ENCODE measurements around the gene KIAA1210. TPM values are rescaled to one million over a fixed set of nuclear protein-coding genes. Genes with fewer than 3 reads are reported as not detected.

Gene KIAA1210
- not detected in 2 replicates for total RNA-seq (2012; rRNA removed)
- polyA plus RNA-seq (2012; rRNA removed) = not detected in 2 replicates
- polyA plus RNA-seq (2012; cell fraction: cytosol; rRNA removed) = not detected in 2 replicates
- polyA plus RNA-seq (2012; cell fraction: nucleus; rRNA removed; ENCODE audit: low replicate concordance) = not detected in 2 replicates
- not detected for Bru-seq, nascent RNA
- percentile 1 among the genes with signal in this experiment for BruChase-seq, experiment 1, labeled RNA remaining after a 6-hour chase
- not detected for BruChase-seq, experiment 2, labeled RNA remaining after a 2-hour chase
- long read RNA-seq = 0 reads

DNA sequence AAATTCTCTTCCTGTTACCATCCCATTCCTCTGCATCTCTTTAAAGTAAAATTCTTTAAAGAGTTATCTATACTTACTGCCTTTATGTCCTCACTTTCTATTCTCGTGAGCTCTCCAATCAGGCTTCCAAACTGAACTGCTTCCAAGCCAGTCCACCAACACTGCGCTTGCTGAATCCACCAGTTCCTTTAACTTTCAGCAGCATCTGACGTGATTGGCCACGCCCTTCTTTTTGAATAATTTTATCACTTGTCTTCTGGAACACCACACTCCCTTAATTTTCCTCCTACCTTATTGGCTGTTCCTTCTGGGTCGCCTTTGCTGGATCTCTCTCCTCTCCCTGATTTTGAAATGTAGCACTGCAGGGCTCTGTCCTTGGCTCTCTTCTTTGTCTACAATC lies at the start of gene KIAA1210:
TSS of gene KIAA1210 (minus strand) at position 163 of the 400 bp plus-strand sequence. CDS start 4,170 bp downstream, outside the sequence.
- Histone ChIP-seq H3K36me3 (ENCODE audit: control insufficient read depth, insufficient read depth, low read length) (no peaks in the 10 kb centered on the region), H3K23ac (ENCODE audit: low read depth, low read length) (no peak within 1 kb of the TSS), H3K79me1 (ENCODE audit: low read depth in 1 of 2, low read length in 2 of 2) (no peaks in the 10 kb centered on the region), H3K9me3 (ENCODE audit: control insufficient read depth, insufficient read depth, low read length) (no peaks in the 10 kb centered on the region), H4K91ac (ENCODE audit: insufficient read depth, low read depth, low read length) (no peak within 1 kb of the TSS), H3K4ac (ENCODE audit: low read depth, low read length) (no peak within 1 kb of the TSS), H2AK5ac (ENCODE audit: low read depth, low read length) (no peak within 1 kb of the TSS), H2BK5ac (ENCODE audit: low read depth, low read length, poor library complexity, severe bottlenecking) (no peak within 1 kb of the TSS), H2BK15ac (ENCODE audit: low read depth, low read length) (no peak within 1 kb of the TSS), H3K4me1 (ENCODE audit: control insufficient read depth, insufficient read depth, low read length) (no peaks in the 10 kb centered on the region), H4K8ac (ENCODE audit: low read depth in 2 of 2, low read length in 2 of 2) (no peak within 1 kb of the TSS), H3K9ac (ENCODE audit: low read depth, low read length) (no peak within 1 kb of the TSS), H3K4me2 (ENCODE audit: low read depth, low read length) (no peak within 1 kb of the TSS), H4K5ac (ENCODE audit: low read depth, low read length) (no peak within 1 kb of the TSS), H3K18ac (ENCODE audit: low read depth, low read length) (no peak within 1 kb of the TSS), H3K27ac (ENCODE audit: insufficient read depth, low read length) (no peak within 1 kb of the TSS), H3K56ac (ENCODE audit: extremely low read depth, insufficient read depth, low read length) (no peak within 1 kb of the TSS), H4K20me1 (ENCODE audit: insufficient read depth, low read length) (no peaks in the 10 kb centered on the region), H3K9me1 (ENCODE audit: insufficient read depth, low read length) (no peaks in the 10 kb centered on the region), H2AFZ (replicated peaks; ENCODE audit: low read length, poor library complexity) (no peak within 1 kb of the TSS), H3K14ac (replicated peaks; ENCODE audit: low read depth, low read length) (no peak within 1 kb of the TSS), H2AK9ac (replicated peaks; ENCODE audit: low read depth, low read length, poor library complexity) (no peak within 1 kb of the TSS), H2BK20ac (ENCODE audit: low read depth, low read length) (no peak within 1 kb of the TSS), H3K4me3 (ENCODE audit: insufficient read depth, low read depth, low read length) (no peak within 1 kb of the TSS), H2BK120ac (ENCODE audit: low read depth, low read length) (no peak within 1 kb of the TSS), H3K27me3 (ENCODE audit: control insufficient read depth, insufficient read depth, low read length) (peaks cover 10% of the 10 kb centered on the region)
- intact Hi-C loops (cut with micrococcal nuclease) (no loop called here), dilution Hi-C loops (cut with HindIII; ENCODE audit: low sequenced_read_pairs, unreplicated experiment) (no loop called here), in situ Hi-C loops (cut with MboI; ENCODE audit: low sequenced_read_pairs) (no loop called here)
- ChIA-PET CTCF (no interaction called here), POLR2A (ENCODE audit: unreplicated experiment) (no interaction called here)
- TF ChIP-seq CHD1 (IDR thresholded peaks at IDR 0.05; ENCODE audit: low read depth, low read length) (no peak), BHLHE40 (IDR thresholded peaks at IDR 0.05; ENCODE audit: low read depth, low read length) (no peak), RCOR1 (IDR thresholded peaks at IDR 0.05; ENCODE audit: insufficient replicate concordance, low read length) (no peak)
- WGBS, 2 experiments (ENCODE audit: extremely low coverage in 2 of 2, insufficient read length in 1 of 2) = 39% methylated on average over 2 of the region's 5 CpGs; no CpG with 5 or more reads in 1 of the 2 experiments
- no TSS peak for BruUV-seq (replicated peaks)
- ATAC-seq (ENCODE audit: low read depth) = no peak
- DNase-seq = no peak

All from IMR-90 (cell line).